ENCODE measurements around the gene YAF2. TPM values are rescaled to one million over a fixed set of nuclear protein-coding genes. Genes with fewer than 3 reads are reported as not detected.

Gene YAF2
- total RNA-seq, 1 experiment from 2014 or later, result 15.0 TPM

- ATAC-seq (no peak), DNase-seq (ENCODE audit: low read depth, low spot score) (no peak)
- Histone ChIP-seq H3K9me2 (ENCODE audit: insufficient read depth) (no peaks in the 10 kb centered on the region), H3K4me1 (ENCODE audit: control insufficient read depth in 1 of 2, insufficient read depth in 2 of 2, low read length in 2 of 2) (no peaks in the 10 kb centered on the region), H3K27ac (ENCODE audit: low read depth, low read length) (no peak overlapping the region), H3K4me2 (ENCODE audit: low read length) (no peak overlapping the region), H4K20me1 (ENCODE audit: insufficient read depth) (no peaks in the 10 kb centered on the region), H3K79me2 (ENCODE audit: insufficient read depth, low read length) (no peaks in the 10 kb centered on the region), H2AFZ (ENCODE audit: low read depth, low read length, poor library complexity, severe bottlenecking) (no peak overlapping the region), H3K36me3 (ENCODE audit: control insufficient read depth in 1 of 2, insufficient read depth in 2 of 2, low read length in 2 of 2) (no peaks in the 10 kb centered on the region), H3K9me3 (ENCODE audit: control insufficient read depth in 1 of 2, insufficient read depth in 1 of 2, low read depth in 1 of 2, low read length in 2 of 2) (no peaks in the 10 kb centered on the region), H3K9ac (ENCODE audit: low read length) (no peak overlapping the region), H3K27me3 (ENCODE audit: insufficient read depth, low read length) (no peaks in the 10 kb centered on the region), H3K4me3 (replicated peaks in 1 of 2; ENCODE audit: low read depth in 1 of 2, low read length in 2 of 2) (no peak overlapping the region)
- intact Hi-C loops (cut with micrococcal nuclease), result no loop called here
- no TSS peak for BruUV-seq (replicated peaks)
- CTCF ChIA-PET, result no interaction called here
- RAD21 ChIA-PET (ENCODE audit: low non-redundant PET in 1 of 2, low total read pairs in 2 of 2, uncharacterized antibody in 2 of 2, unreplicated experiment in 2 of 2), result no interaction called here
- no peak for TF ChIP-seq SP1 (IDR thresholded peaks at IDR 0.05; ENCODE audit: low read depth)
- TF ChIP-seq CTCF (IDR thresholded peaks at IDR 0.05 in 2 of 3, conservative IDR thresholded peaks at IDR 0.05 in 1 of 3; ENCODE audit: borderline replicate concordance in 1 of 3, insufficient read depth in 1 of 3, low read depth in 2 of 3, low read length in 2 of 3), result no peak
- TF ChIP-seq CBX3 (IDR thresholded peaks at IDR 0.05; ENCODE audit: low read depth), result no peak
- no peak for TF ChIP-seq SIN3A (IDR thresholded peaks at IDR 0.05; ENCODE audit: low read depth)
- TF ChIP-seq ELF1 (IDR thresholded peaks at IDR 0.05; ENCODE audit: borderline replicate concordance, low read depth), result no peak
- no peak for TF ChIP-seq CEBPB (IDR thresholded peaks at IDR 0.05; ENCODE audit: low read depth)
- TF ChIP-seq ZFX (IDR thresholded peaks at IDR 0.05), result no peak
- TF ChIP-seq ZBTB33 (IDR thresholded peaks at IDR 0.05; ENCODE audit: extremely low read depth, insufficient replicate concordance, low read length), result no peak
- TF ChIP-seq JUND (IDR thresholded peaks at IDR 0.05), result no peak
- TF ChIP-seq EZH2 (IDR thresholded peaks at IDR 0.05), result no peak
- TF ChIP-seq MAX (IDR thresholded peaks at IDR 0.05), result no peak
- POLR2A ChIA-PET, result no interaction called here
Measured at GRCh38 chr12:42180990-42181596, 57.0 kb downstream of the YAF2 start.
